Fibroblast of lung (primary cell): ENCODE measurements around the gene AP3S1. TPM values are rescaled to one million over a fixed set of nuclear protein-coding genes. Genes with fewer than 3 reads are reported as not detected.

Source experiments
- DNase-seq, 2 donors: peaks; one replicate each; pipeline versions ENCODE4 v3.0.0 to v3.0.0-alpha.2; 2010; ENCODE audit warnings: low read depth in 2 of 2
- H2AFZ ChIP-seq: 2 replicates; pipeline ENCODE4 v1.5.1; 2012; ENCODE audit warnings: low read length, control low read depth, inconsistent platforms
- H3K27ac ChIP-seq: 2 replicates; pipeline ENCODE4 v1.5.1; 2011; ENCODE audit warnings: low read length, control low read depth; ENCODE audit not compliant: insufficient read depth
- H3K27me3 ChIP-seq: 2 replicates; pipeline ENCODE4 v1.5.1; 2011; ENCODE audit warnings: mild to moderate bottlenecking, low read length; ENCODE audit not compliant: control insufficient read depth, insufficient read depth
- H3K36me3 ChIP-seq: 2 replicates; pipeline ENCODE4 v1.5.1; 2011; ENCODE audit warnings: low read length; ENCODE audit not compliant: control insufficient read depth, insufficient read depth
- H3K4me1 ChIP-seq: 2 replicates; pipeline ENCODE4 v1.5.1; 2011; ENCODE audit warnings: low read length; ENCODE audit not compliant: control insufficient read depth, insufficient read depth; ENCODE audit errors: extremely low read depth
- H3K4me2 ChIP-seq: 2 replicates; pipeline ENCODE4 v1.5.1; 2011; ENCODE audit warnings: low read length, control low read depth; ENCODE audit not compliant: insufficient read depth; ENCODE audit errors: extremely low read depth
- H3K4me3 ChIP-seq, 4 experiments: fragments of 200-600 bp in 1 of 4; sonication (generic) in 1 of 4; replicated peaks in 1 of 4; 2 replicates each; pipeline ENCODE4 v1.5.1; 2011 to 2016; ENCODE audit warnings: low read length in 4 of 4, low read depth in 3 of 4, mild to moderate bottlenecking in 3 of 4, control low read depth in 2 of 4, inconsistent platforms in 1 of 4, mixed read lengths in 1 of 4; ENCODE audit not compliant: insufficient read depth in 1 of 4; ENCODE audit errors: control extremely low read depth in 1 of 4
- H3K79me2 ChIP-seq: 2 replicates; pipeline ENCODE4 v1.5.1; 2012; ENCODE audit warnings: mild to moderate bottlenecking, low read length, inconsistent platforms; ENCODE audit not compliant: control insufficient read depth, insufficient read depth
- H3K9ac ChIP-seq: 2 replicates; pipeline ENCODE4 v1.5.1; 2011; ENCODE audit warnings: mild to moderate bottlenecking, low read length, control low read depth; ENCODE audit not compliant: insufficient read depth
- H3K9me3 ChIP-seq: 2 replicates; pipeline ENCODE4 v1.5.1; 2012; ENCODE audit warnings: low read depth, low read length; ENCODE audit not compliant: control insufficient read depth, insufficient read depth
- H4K20me1 ChIP-seq: 2 replicates; pipeline ENCODE4 v1.5.1; 2011; ENCODE audit warnings: low read length; ENCODE audit not compliant: control insufficient read depth, insufficient read depth; ENCODE audit errors: extremely low read depth
- CTCF ChIP-seq, 2 donors: IDR thresholded peaks in 1 of 2; conservative IDR thresholded peaks in 1 of 2; 1 replicate in 1 of 2; 2 replicates in 1 of 2; pipeline ENCODE4 v1.5.1; 2011 to 2012; ENCODE audit warnings: low read length in 2 of 2, control low read depth in 1 of 2, inconsistent platforms in 1 of 2, low read depth in 1 of 2, mild to moderate bottlenecking in 1 of 2
- EZH2 ChIP-seq: IDR thresholded peaks from 2 replicates; pipeline ENCODE4 v1.5.1; 2012; ENCODE audit warnings: low read length, control low read depth, mild to moderate bottlenecking; ENCODE audit errors: missing control alignments
- polyA plus RNA-seq, 2 donors: library from polyadenylated mRNA; depleted of rRNA in 1 of 2; stranded (reverse) in 1 of 2; unstranded in 1 of 2; fragments of >200 nt; gene quantifications; 2 replicates each; pipeline ENCODE4 v1.2.1, GENCODE V29; 2011 to 2012; ENCODE audit warnings: missing spikeins in 1 of 2
- total RNA-seq: library from RNA; depleted of rRNA; stranded (reverse); fragments of >200 nt; gene quantifications from 2 replicates; pipeline ENCODE4 v1.2.1, GENCODE V29; 2014

Gene AP3S1
- total and polyA plus RNA-seq, 2 donors (not counting 1 experiment from before 2014, with no cell fraction given) = 86.7 to 165 TPM

GRCh38 chr5:115809946-115810345, 31.8 kb upstream of the AP3S1 start:
- TF ChIP-seq EZH2 = no peak
- no peak for TF ChIP-seq CTCF (conservative IDR thresholded peaks at IDR 0.05 in 1 of 2, IDR thresholded peaks at IDR 0.05 in 1 of 2; ENCODE audit: low read depth in 1 of 2, low read length in 2 of 2)
- H3K4me3 ChIP-seq = no peak overlapping the region
- no peaks in the 10 kb centered on the region for H3K36me3 ChIP-seq
- no peaks in the 10 kb centered on the region for H4K20me1 ChIP-seq
- no peak overlapping the region for H3K9ac ChIP-seq
- H3K9me3 ChIP-seq = no peaks in the 10 kb centered on the region
- H3K27me3 ChIP-seq = peaks cover 3% of the 10 kb centered on the region
- H3K4me1 ChIP-seq = no peaks in the 10 kb centered on the region
- H3K27ac ChIP-seq = no peak overlapping the region
- no peak for DNase-seq
- no peak overlapping the region for H3K4me2 ChIP-seq
- H2AFZ ChIP-seq = no peak overlapping the region
- no peaks in the 10 kb centered on the region for H3K79me2 ChIP-seq

GRCh38 chr5:115810761-115811160, 31.0 kb upstream of the AP3S1 start:
- H4K20me1 ChIP-seq = no peaks in the 10 kb centered on the region
- H3K9me3 ChIP-seq = no peaks in the 10 kb centered on the region
- no peak overlapping the region for H2AFZ ChIP-seq
- no peak overlapping the region for H3K9ac ChIP-seq
- TF ChIP-seq EZH2 = no peak
- no peak for TF ChIP-seq CTCF (conservative IDR thresholded peaks at IDR 0.05 in 1 of 2, IDR thresholded peaks at IDR 0.05 in 1 of 2; ENCODE audit: low read depth in 1 of 2, low read length in 2 of 2)
- H3K4me1 ChIP-seq = no peaks in the 10 kb centered on the region
- no peaks in the 10 kb centered on the region for H3K79me2 ChIP-seq
- H3K36me3 ChIP-seq = no peaks in the 10 kb centered on the region
- no peak overlapping the region for H3K27ac ChIP-seq
- peak; percentile 51 to 75 for DNase-seq
- H3K27me3 ChIP-seq = peaks cover 5% of the 10 kb centered on the region
- H3K4me3 ChIP-seq = no peak overlapping the region
- H3K4me2 ChIP-seq = no peak overlapping the region

- DNase-seq = no peak
- TF ChIP-seq EZH2 (no peak), CTCF (conservative IDR thresholded peaks at IDR 0.05 in 1 of 2, IDR thresholded peaks at IDR 0.05 in 1 of 2; ENCODE audit: low read depth in 1 of 2, low read length in 2 of 2) (no peak)
- no peak overlapping the region for H3K4me2 ChIP-seq
- no peaks in the 10 kb centered on the region for H3K4me1 ChIP-seq
- no peaks in the 10 kb centered on the region for H4K20me1 ChIP-seq
- H3K27ac ChIP-seq = no peak overlapping the region
- H3K79me2 ChIP-seq = no peaks in the 10 kb centered on the region
- no peak overlapping the region for H2AFZ ChIP-seq
- H3K9ac ChIP-seq = no peak overlapping the region
- no peaks in the 10 kb centered on the region for H3K36me3 ChIP-seq
- H3K4me3 ChIP-seq = no peak overlapping the region
- H3K9me3 ChIP-seq = no peaks in the 10 kb centered on the region
- peaks cover 5% of the 10 kb centered on the region for H3K27me3 ChIP-seq
These were observed 30.3 kb upstream of the AP3S1 start for GRCh38 chr5:115811406-115811805.
